ENCODE data around the gene CPM. TPM values are rescaled to one million over a fixed set of nuclear protein-coding genes. Genes with fewer than 3 reads are reported as not detected.
"Not testable (repeated sequence)": the region's sequence is repeated elsewhere in the genome, so short reads cannot be mapped to it uniquely, and the experiment has no call there.

Gene CPM
- total RNA-seq, 1 donor from 2014 or later: 41.7 TPM

DNA sequence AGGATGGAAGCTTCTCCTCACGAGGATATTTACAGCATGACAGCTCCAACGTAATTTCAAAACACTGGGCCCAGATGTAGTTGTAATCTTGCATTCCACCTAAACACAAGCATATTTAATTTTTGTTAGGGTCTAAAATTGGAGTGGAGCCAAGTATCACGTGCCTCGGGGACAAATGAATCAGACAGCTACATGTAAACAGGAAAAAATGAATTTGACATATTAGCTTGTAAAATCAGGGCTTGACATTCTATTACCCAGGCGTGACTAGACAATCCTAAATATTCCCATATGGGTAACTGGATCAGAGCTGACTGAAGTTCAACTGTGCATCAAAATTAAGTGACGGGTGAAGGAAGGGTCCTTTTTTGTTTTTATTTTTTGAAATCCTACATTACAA lies 66.0 kb downstream of the CPM start:
- TF ChIP-seq, protein P1, sequence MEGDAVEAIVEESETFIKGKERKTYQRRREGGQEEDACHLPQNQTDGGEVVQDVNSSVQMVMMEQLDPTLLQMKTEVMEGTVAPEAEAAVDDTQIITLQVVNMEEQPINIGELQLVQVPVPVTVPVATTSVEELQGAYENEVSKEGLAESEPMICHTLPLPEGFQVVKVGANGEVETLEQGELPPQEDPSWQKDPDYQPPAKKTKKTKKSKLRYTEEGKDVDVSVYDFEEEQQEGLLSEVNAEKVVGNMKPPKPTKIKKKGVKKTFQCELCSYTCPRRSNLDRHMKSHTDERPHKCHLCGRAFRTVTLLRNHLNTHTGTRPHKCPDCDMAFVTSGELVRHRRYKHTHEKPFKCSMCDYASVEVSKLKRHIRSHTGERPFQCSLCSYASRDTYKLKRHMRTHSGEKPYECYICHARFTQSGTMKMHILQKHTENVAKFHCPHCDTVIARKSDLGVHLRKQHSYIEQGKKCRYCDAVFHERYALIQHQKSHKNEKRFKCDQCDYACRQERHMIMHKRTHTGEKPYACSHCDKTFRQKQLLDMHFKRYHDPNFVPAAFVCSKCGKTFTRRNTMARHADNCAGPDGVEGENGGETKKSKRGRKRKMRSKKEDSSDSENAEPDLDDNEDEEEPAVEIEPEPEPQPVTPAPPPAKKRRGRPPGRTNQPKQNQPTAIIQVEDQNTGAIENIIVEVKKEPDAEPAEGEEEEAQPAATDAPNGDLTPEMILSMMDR (conservative IDR thresholded peaks at IDR 0.05; ENCODE audit: low read depth, low read length): no peak
- no peak for DNase-seq (ENCODE audit: low read depth)
- H3K4me3 ChIP-seq (ENCODE audit: low read depth, low read length): no peak overlapping the region

DNA sequence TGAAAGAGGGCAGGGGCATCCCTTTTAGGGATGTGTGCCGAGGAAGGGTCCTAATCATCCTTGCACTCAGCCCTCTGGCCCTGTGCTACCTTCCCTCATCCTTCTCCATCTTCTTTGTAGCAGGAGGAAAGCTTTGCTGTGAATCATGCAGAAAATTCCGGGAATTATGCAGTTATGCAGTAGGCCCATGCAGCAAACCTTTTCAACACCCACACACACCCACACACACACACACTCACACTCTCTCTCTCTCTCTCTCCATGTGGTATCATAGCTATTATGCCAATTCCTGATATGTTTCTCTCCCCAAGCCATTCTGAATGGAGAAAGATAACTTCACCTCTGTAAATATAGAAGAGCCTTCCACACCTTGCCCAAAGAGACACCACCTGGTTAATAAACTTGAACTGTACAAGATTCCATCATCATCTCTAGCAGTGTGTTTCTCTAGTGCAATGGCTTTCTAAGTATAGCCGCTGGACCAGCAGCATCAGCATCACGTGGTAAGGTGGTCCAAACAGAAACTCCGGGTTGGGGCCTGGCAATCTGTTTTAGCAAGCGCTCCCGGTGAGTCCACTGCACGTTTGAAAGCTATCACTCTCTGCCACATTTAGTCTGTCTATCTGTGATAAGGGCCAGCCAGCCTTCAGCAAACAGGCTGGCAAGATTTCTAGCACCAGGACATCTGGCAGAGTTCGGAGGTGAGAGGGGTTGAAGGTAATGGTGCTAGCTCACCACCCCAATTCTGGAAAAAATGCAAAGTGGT lies 67.4 kb downstream of the CPM start:
- no peak for DNase-seq (ENCODE audit: low read depth)
- TF ChIP-seq, protein P1 (conservative IDR thresholded peaks at IDR 0.05; ENCODE audit: low read depth, low read length): no peak
- no peak overlapping the region for H3K4me3 ChIP-seq (ENCODE audit: low read depth, low read length)

DNA sequence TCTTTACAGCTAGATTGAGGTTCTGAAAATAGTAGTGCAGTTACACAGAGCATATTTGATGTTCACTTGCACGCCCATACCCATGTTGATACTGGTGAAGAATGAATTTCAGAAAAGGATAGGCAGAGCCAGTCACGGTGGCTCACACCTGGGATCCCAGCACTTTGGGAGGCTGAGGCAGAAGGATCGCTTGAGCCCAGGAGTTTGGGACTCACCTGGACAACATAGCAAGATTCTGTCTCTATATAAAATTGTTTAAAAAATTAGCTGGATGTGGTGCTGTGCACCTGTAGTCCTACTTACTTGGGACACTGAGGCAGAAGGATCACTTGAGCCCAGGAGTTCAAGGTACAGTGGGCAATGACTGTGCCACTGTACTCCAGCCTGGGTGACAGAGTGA lies 68.4 kb downstream of the CPM start:
- TF ChIP-seq, protein P1 (conservative IDR thresholded peaks at IDR 0.05; ENCODE audit: low read depth, low read length): no peak
- DNase-seq (ENCODE audit: low read depth): no peak
- no peak overlapping the region for H3K4me3 ChIP-seq (ENCODE audit: low read depth, low read length)

DNA sequence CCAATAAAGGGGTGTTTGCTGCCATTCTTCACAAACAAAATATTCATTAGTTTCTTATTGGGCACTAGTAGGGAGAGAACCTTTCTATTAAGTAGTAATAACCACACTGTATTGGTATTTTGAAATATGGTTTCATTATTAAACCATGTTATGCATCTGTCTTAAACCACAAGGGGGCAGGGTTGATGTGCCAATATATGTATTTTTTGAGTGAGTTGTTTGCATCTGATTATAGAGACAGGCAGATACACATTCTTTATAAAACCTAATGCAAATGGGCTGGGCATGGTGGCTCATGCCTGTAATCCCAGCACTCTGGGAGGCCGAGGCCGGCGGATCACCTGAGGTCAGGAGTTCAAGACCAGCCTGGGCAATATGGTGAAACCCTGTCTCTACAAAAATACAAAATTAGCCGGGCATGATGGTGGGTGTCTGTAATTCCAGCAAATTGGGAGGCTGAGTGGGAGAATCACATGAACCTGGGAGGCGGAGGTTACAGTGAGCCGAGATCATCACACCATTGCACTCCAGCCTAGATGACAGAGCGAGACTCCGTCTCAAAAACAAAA lies 69.0 kb downstream of the CPM start:
- TF ChIP-seq, protein P1 (conservative IDR thresholded peaks at IDR 0.05; ENCODE audit: low read depth, low read length): peak; percentile 49
- H3K4me3 ChIP-seq (ENCODE audit: low read depth, low read length); DNase-seq (ENCODE audit: low read depth): not testable (repeated sequence)

DNA sequence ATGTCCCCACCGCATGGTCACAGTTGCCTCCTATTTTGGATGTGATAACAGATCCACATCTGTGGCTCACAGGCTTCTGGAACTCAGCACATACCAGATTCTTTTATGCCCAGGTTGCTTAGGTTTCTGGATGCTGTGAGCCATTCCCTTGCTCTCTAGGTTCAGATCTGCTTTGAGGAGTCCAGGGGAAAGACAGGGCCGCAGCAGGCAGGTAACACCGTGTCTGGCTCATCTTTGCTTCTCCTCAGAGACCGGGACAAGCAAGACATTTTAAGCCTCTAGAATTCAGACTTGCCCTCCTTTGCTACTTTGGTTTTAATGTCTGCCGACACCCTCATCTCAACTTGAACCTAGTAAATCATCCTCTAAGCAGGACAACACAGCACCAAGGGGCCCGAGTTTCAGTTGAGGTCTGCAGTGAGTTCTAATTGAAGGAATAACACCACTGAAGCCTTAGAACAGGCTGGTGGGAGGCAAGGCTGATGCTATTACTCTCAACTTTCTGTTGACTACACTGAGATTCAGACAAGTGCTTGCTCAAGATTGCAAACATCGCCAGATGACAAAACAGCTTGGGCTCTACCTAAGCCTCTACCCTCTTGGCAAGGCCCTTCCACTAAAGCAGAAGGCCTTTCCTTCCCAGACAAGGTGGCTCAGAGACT lies 69.7 kb downstream of the CPM start:
- DNase-seq (ENCODE audit: low read depth): no peak
- no peak overlapping the region for H3K4me3 ChIP-seq (ENCODE audit: low read depth, low read length)
- TF ChIP-seq, protein P1 (conservative IDR thresholded peaks at IDR 0.05; ENCODE audit: low read depth, low read length): no peak

DNA sequence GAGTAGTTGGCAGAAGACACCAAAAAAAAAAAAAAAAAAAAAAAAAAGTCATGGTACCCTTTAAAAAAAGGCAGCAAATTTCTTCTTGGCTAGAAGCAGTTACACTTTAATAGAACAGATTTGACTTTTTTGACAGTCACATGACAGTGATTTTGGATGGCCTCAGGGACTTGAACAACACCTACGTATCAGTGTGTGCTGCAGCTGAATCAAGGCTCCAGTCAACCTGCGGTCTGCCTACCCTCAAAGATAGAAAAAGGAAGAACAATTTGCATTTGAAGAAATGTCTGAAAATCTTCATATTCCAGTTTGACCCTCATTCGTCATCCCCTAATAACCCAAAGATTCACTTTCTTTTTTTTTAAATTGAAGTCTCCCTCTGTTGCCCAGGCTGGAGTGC lies 71.1 kb downstream of the CPM start:
- no peak for DNase-seq (ENCODE audit: low read depth)
- no peak overlapping the region for H3K4me3 ChIP-seq (ENCODE audit: low read depth, low read length)
- TF ChIP-seq, protein P1 (conservative IDR thresholded peaks at IDR 0.05; ENCODE audit: low read depth, low read length): no peak
